Thymus (tissue), 11 donors: ENCODE results near the gene ANKS1A. TPM values are rescaled to one million over a fixed set of nuclear protein-coding genes. Genes with fewer than 3 reads are reported as not detected.
"Not testable (repeated sequence)": the region's sequence is repeated elsewhere in the genome, so short reads cannot be mapped to it uniquely, and the experiment has no call there.

ENCODE experiments used
- DNase-seq, 9 donors: peaks; one replicate each; pipeline ENCODE4 v3.0.0-alpha.2; 2013; ENCODE audit warnings: low spot score in 9 of 9, low read depth in 6 of 9, missing footprints in 1 of 9
- H3K27ac ChIP-seq, 2 donors: one replicate each; pipeline ENCODE4 v1.5.1; 2013; ENCODE audit warnings: control low read depth in 1 of 2, low read depth in 1 of 2, low read length in 1 of 2, mild to moderate bottlenecking in 1 of 2, moderate library complexity in 1 of 2
- H3K27me3 ChIP-seq, 2 donors: one replicate each; pipeline ENCODE4 v1.5.1; 2013; ENCODE audit warnings: low read length in 1 of 2; ENCODE audit not compliant: control insufficient read depth in 2 of 2, insufficient read depth in 1 of 2
- H3K36me3 ChIP-seq, 2 donors: one replicate each; pipeline ENCODE4 v1.5.1; 2013; ENCODE audit warnings: low read length in 1 of 2, mild to moderate bottlenecking in 1 of 2, moderate library complexity in 1 of 2; ENCODE audit not compliant: control insufficient read depth in 2 of 2, insufficient read depth in 2 of 2
- H3K4me1 ChIP-seq, 2 donors: one replicate each; pipeline ENCODE4 v1.5.1; 2013; ENCODE audit warnings: low read length in 2 of 2; ENCODE audit not compliant: control insufficient read depth in 2 of 2, insufficient read depth in 2 of 2
- H3K4me3 ChIP-seq, 2 donors: one replicate each; pipeline ENCODE4 v1.5.1; 2013; ENCODE audit warnings: low read length in 2 of 2, control low read depth in 1 of 2, mild to moderate bottlenecking in 1 of 2
- H3K9me3 ChIP-seq, 2 donors: one replicate each; pipeline ENCODE4 v1.5.1; 2013; ENCODE audit warnings: low read length in 1 of 2, mild to moderate bottlenecking in 1 of 2; ENCODE audit not compliant: control insufficient read depth in 2 of 2, insufficient read depth in 1 of 2
- WGBS: extraction: QIAGEN DNeasy Blood & Tissue Kit; methylation state at CpG from one replicate; pipeline ENCODE4 v1.1.7; 2013; 5-methylcytosine and 5-hydroxymethylcytosine counted together
- polyA plus RNA-seq: library from polyadenylated mRNA; stranded (reverse); fragments of 200-250 nt; gene quantifications from one replicate; pipeline ENCODE4 v1.2.3, GENCODE V29; 2013
- total RNA-seq: library from RNA; stranded (reverse); fragments of 120-200 nt; gene quantifications from one replicate; pipeline ENCODE4 v1.2.4, GENCODE V29; 2013
- donor health status: healthy.

ANKS1A gene
- total and polyA plus RNA-seq, 2 donors: 6.9 to 7.7 TPM

- H3K27ac ChIP-seq: no peak overlapping the region
- no peak for DNase-seq
- no peaks in the 10 kb centered on the region for H3K4me1 ChIP-seq
- peaks cover 11 to 49% of the 10 kb centered on the region in 2 donors for H3K36me3 ChIP-seq
- H3K27me3 ChIP-seq: no peaks in the 10 kb centered on the region
- no peak overlapping the region for H3K4me3 ChIP-seq
- WGBS: 94% methylated on average over 2 of the region's 2 CpGs
- no peaks in the 10 kb centered on the region for H3K9me3 ChIP-seq
These were observed 95.4 kb downstream of the ANKS1A start for GRCh38 chr6:34984416-34984815.

- Histone ChIP-seq H3K4me1 (no peaks in the 10 kb centered on the region), H3K27ac (no peak overlapping the region), H3K4me3 (no peak overlapping the region), H3K27me3 (no peaks in the 10 kb centered on the region), H3K36me3 (peaks cover 11 to 50% of the 10 kb centered on the region in 2 donors), H3K9me3 (no peaks in the 10 kb centered on the region)
- DNase-seq: no peak
- WGBS: 96% methylated on average over 4 of the region's 4 CpGs
These were observed 96.2 kb downstream of the ANKS1A start for GRCh38 chr6:34985236-34985635.

- peaks cover 10 to 57% of the 10 kb centered on the region in 2 donors for H3K36me3 ChIP-seq
- no peaks in the 10 kb centered on the region for H3K27me3 ChIP-seq
- H3K4me3 ChIP-seq: no peak overlapping the region
- WGBS: 39% methylated on average over 3 of the region's 3 CpGs
- DNase-seq: peak; percentile 9 to 75 (median 53)
- H3K27ac ChIP-seq: no peak overlapping the region
- H3K4me1 ChIP-seq: no peaks in the 10 kb centered on the region
- H3K9me3 ChIP-seq: no peaks in the 10 kb centered on the region
These were observed 97.8 kb downstream of the ANKS1A start for GRCh38 chr6:34986845-34987246.

- H3K36me3 ChIP-seq: peaks cover 16 to 53% of the 10 kb centered on the region in 2 donors
- no peak overlapping the region for H3K27ac ChIP-seq
- no peak overlapping the region for H3K4me3 ChIP-seq
- DNase-seq: no peak
- 98% methylated on average over 5 of the region's 5 CpGs for WGBS
- H3K27me3 ChIP-seq: no peaks in the 10 kb centered on the region
- H3K4me1 ChIP-seq: no peaks in the 10 kb centered on the region
- no peaks in the 10 kb centered on the region for H3K9me3 ChIP-seq
These were observed 98.5 kb downstream of the ANKS1A start for GRCh38 chr6:34987506-34987905.

GRCh38 chr6:34990971-34991560, 102.0 kb downstream of the ANKS1A start:
- H3K27me3 ChIP-seq: no peaks in the 10 kb centered on the region
- WGBS: 97% methylated on average over 2 of the region's 2 CpGs
- no peak for DNase-seq
- no peak overlapping the region for H3K4me3 ChIP-seq
- H3K27ac ChIP-seq: no peak overlapping the region
- no peaks in the 10 kb centered on the region for H3K9me3 ChIP-seq
- peaks cover 20 to 49% of the 10 kb centered on the region in 2 donors for H3K36me3 ChIP-seq
- H3K4me1 ChIP-seq: no peaks in the 10 kb centered on the region

GRCh38 chr6:34992376-34992775, 103.3 kb downstream of the ANKS1A start:
- Histone ChIP-seq H3K9me3 (no peaks in the 10 kb centered on the region), H3K27me3 (no peaks in the 10 kb centered on the region), H3K36me3 (peaks cover 20 to 45% of the 10 kb centered on the region in 2 donors), H3K4me3 (no peak overlapping the region), H3K4me1 (no peaks in the 10 kb centered on the region), H3K27ac (no peak overlapping the region)
- no peak for DNase-seq
- WGBS: 96% methylated on average over 3 of the region's 3 CpGs

GRCh38 chr6:34993213-34993612, 104.2 kb downstream of the ANKS1A start:
- H3K36me3 ChIP-seq: peaks cover 21 to 39% of the 10 kb centered on the region in 2 donors

GRCh38 chr6:34994693-34995092, 105.6 kb downstream of the ANKS1A start:
- H3K36me3 ChIP-seq: peaks cover 21 to 36% of the 10 kb centered on the region in 2 donors
- H3K4me3 ChIP-seq: no peak overlapping the region
- no peaks in the 10 kb centered on the region for H3K4me1 ChIP-seq
- H3K27ac ChIP-seq: no peak overlapping the region
- 98% methylated on average over 7 of the region's 7 CpGs for WGBS
- H3K9me3 ChIP-seq: no peaks in the 10 kb centered on the region
- DNase-seq: peak in 1 of 9 donors; percentile 23
- no peaks in the 10 kb centered on the region for H3K27me3 ChIP-seq

More at GRCh38 chr6:34993213-34993612, 104.2 kb downstream of the ANKS1A start:
- Histone ChIP-seq H3K4me3 (no peak overlapping the region), H3K27me3 (no peaks in the 10 kb centered on the region), H3K4me1 (no peaks in the 10 kb centered on the region), H3K27ac (no peak overlapping the region), H3K9me3 (no peaks in the 10 kb centered on the region)
- 99% methylated on average over 3 of the region's 3 CpGs for WGBS
- DNase-seq: no peak

- H3K27ac ChIP-seq, H3K4me1 ChIP-seq, H3K4me3 ChIP-seq, H3K9me3 ChIP-seq, DNase-seq, H3K27me3 ChIP-seq: not testable (repeated sequence)
- WGBS: 98% methylated on average over 8 of the region's 8 CpGs
- peaks cover 10 to 17% of the 10 kb centered on the region in 2 donors for H3K36me3 ChIP-seq
These were observed 109.4 kb downstream of the ANKS1A start for GRCh38 chr6:34998417-34998816.
